IPS-11a (cell line): ENCODE data around the gene MFGE8.

Source experiments
- H3K4me3 ChIP-seq: one replicate; pipeline ENCODE4 v1.5.1; 2013; ENCODE audit warnings: low read depth, low read length, control low read depth

MFGE8 gene

DNA sequence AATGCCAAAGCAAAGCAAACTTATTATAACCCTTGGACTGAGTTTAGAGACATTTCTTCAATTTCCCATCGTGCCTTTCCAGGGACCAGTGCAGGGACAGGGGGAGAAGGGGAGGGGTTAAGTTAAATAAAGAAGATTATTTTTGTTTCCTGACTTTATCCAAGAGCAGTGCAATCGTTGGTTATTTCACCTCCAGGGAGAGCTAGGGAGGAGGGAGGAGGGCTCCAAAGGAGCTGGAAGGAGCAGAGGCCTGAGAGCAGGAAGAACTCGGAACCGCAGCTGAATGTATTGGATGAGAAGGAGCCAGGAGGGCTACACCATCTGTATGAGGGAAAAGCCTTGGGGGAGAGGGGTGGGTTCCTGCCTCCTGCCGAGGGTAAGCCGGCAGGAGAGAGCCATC is 38.5 kb downstream of the MFGE8 start:
- no peak overlapping the region for H3K4me3 ChIP-seq

DNA sequence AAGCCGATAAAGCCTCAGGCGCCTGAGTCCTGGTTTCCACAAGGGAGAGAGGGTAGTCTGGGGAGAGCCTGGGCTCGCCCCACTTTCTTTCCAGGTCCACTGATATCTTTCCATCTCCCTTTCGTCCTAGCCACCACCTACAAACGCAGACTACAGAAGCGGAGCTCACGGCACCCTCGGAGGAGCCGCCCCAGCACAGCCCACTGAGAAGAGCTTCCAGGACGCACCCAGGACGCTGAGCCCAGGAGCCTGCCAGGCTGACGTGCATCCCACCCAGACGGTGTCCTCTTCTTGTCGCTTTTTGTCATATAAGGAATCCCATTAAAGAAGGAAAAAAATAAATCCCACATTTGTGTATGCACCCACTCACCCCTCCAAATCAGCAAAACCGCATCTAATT is 38.9 kb downstream of the MFGE8 start:
- H3K4me3 ChIP-seq: no peak overlapping the region

GRCh38 chr15:88873786-88874185 is 39.4 kb downstream of the MFGE8 start:
- no peak overlapping the region for H3K4me3 ChIP-seq

DNA sequence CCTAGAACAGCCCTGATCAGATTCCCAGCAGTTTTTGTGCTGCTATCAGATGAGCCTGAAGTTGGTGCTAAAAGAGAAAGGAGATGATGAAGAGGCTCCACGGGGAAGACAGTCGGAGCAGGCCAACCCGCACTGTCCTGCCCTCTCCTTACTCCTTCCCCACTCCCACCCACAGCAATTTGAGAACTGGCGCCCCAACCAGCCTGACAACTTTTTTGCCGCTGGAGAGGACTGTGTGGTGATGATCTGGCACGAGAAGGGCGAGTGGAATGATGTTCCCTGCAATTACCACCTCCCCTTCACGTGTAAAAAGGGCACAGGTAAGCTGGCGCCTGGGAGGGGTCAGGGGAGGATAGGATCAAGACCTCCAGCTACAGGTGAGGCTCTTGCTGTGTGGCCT is 40.5 kb downstream of the MFGE8 start:
- no peak overlapping the region for H3K4me3 ChIP-seq

DNA sequence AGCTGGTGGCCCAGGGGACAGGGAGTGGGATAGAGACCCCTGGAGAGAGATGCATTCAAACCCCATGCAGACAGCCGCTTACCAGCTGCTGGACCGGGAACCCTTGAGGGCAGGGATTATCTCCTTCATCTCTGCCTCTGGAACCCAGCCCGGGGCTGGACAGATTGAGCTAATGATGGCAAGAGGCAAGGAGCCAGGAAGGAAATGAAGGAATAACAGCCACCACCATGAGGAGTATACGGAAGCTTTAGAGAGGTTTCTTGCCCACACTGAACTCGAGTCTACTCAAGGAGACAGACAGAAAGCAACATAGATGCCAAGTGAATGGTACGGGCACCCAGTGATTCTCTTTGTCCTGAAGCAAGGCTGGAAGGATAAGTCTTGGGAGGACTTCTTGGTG is 41.1 kb downstream of the MFGE8 start:
- no peak overlapping the region for H3K4me3 ChIP-seq

- H3K4me3 ChIP-seq: no peak overlapping the region
Measured at GRCh38 chr15:88871313-88871712, 41.9 kb downstream of the MFGE8 start.

GRCh38 chr15:88866295-88866881 is 46.8 kb downstream of the MFGE8 start:
- H3K4me3 ChIP-seq: no peak overlapping the region

DNA sequence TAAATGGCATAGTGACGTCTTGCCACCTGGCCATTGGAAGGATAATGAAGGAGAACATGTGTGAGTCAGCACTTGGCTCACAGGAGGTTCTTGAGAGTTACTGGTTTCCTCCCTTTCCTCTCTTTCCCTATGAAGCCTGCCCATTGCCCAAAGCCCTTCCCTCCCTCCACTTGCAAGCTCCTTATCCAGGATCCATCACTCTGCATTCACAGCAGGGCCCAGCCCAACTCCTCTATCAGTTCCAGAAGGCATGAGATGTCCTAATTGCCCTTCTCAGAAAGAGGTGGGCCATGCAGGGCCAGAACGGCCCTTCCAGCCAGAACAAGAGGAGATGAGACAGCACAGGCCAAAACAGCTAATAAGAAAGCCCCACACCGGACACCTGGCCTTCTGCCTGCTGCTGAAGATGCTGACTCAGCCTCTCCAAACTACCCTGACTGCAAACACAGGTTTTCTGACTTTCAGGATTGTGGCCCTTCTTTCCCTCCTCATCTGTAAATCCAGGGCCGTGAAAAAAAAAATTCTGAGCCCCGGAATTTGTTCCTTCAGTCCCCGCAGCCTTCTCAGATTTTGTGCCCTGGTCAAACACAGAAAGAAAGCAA is 47.6 kb downstream of the MFGE8 start:
- no peak overlapping the region for H3K4me3 ChIP-seq

DNA sequence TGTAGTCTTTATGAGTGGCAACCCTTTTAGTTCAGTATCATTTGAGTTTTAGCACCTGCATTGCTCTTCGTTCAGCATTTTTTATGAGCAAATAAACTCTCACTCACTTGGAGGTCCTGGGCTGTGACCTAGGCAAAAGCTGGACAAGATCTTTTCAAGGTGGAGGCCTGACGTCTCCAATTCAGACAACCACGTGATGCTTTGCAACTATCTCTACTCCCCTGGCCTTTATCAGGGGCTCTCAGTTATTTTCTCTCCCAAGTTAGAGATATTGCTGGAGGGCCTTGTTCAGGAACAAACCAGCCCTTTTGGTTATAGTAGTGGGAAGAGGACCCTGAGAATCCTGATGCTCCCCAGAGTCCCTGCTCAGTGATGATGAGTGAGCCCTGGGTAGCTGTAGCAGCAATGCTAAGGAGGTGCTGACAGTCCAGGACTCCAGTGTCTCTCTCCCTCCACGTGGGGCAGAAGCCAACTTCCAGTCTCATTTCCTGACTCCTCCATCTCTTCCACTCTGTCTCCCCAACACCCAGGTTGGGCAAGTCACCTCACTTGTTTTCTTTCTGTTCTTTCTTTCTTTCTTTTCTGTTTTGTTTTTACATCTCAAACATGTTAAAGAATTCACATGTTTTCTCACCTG is 48.2 kb downstream of the MFGE8 start:
- H3K4me3 ChIP-seq: no peak overlapping the region

DNA sequence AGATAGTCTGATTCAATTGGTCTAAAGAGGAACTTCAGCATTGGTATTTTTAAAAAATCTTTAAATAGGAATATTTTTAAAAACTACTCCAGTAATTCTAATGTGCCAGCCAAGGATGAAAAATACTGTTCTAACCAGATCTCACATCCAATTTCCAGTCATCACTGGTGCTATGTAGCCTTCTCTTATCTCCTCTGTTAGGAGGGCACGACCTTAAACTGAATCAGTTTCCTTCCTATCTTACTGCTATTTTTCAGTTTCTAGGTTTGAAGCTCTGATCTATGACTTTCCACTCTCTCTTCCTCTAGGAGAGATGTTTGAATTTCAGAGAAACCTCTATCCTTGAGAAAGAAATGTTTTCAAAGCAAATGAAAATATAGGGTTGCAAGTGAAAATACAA is 49.8 kb downstream of the MFGE8 start:
- no peak overlapping the region for H3K4me3 ChIP-seq

GRCh38 chr15:88860212-88860611 is 53.0 kb downstream of the MFGE8 start:
- H3K4me3 ChIP-seq: no peak overlapping the region

DNA sequence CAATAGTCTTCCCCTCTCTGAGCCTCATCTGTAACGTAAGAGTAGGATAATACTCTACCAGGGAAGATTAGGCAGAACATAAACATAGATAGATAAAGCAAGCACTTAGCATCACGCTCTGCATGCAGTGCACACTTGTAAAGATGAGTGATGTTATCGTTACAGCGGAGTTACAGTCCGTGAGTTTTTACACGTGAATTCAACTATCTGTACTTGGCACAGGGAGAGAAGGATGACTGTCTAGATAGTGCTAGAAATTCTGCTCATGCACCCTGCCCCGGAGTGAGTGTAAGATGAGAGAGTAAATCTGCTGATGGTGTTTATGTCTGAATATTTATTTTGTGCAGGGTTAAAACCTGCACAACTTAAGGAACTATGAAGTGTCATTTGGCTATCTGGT is 53.6 kb downstream of the MFGE8 start:
- no peak overlapping the region for H3K4me3 ChIP-seq

DNA sequence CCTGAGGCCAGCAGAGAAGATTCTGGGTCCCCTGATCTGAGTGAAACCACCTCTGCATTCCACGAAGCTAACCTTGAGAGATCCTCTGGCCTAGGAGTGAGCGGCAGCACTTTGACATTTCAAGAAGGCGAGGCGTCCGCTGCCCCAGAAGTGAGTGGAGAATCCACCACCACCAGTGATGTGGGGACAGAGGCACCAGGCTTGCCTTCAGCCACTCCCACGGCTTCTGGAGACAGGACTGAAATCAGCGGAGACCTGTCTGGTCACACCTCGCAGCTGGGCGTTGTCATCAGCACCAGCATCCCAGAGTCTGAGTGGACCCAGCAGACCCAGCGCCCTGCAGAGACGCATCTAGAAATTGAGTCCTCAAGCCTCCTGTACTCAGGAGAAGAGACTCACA is 54.2 kb downstream of the MFGE8 start:
- no peak overlapping the region for H3K4me3 ChIP-seq

GRCh38 chr15:88852476-88852875 is 60.7 kb downstream of the MFGE8 start:
- H3K4me3 ChIP-seq: no peak overlapping the region

GRCh38 chr15:88849376-88850072 is 63.7 kb downstream of the MFGE8 start:
- no peak overlapping the region for H3K4me3 ChIP-seq
